Activated CD8-positive, alpha-beta memory T cell treated with anti-CD3 and anti-CD28 coated beads for 4 hours (primary cell): Measurements from ENCODE around the gene TMTC1.

ENCODE experiments used
- DNase-seq, 2 donors: peaks; one replicate each; pipeline ENCODE4 v3.0.0-alpha.2; 2020; ENCODE audit warnings: low read depth in 2 of 2

TMTC1 gene

DNA sequence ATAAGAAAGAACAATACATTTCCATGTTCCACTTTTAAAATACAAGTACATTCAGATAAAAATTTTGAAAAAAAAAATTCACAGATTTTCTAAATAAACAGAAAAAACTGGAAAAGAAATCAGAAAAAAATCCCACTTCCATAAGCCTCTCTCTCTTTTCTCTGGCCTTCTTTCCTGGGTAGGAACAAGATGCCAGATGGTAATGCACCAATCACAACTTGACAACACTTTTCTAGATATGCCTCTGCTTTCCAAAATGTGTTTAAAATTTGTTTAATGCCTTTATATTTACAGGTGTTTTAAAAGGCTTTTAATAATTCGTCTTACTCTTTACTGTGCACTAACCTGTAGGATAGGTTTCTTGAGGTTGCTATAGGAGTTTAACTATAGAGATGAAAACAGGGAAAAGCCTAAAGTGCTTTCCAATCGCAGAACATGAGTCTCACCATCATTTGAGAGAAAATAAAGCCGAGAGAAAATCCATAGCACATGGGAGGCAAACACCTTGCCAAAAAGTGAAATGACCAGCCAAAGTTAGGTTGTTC is 74.2 kb downstream of the TMTC1 start:
- no peak for DNase-seq

DNA sequence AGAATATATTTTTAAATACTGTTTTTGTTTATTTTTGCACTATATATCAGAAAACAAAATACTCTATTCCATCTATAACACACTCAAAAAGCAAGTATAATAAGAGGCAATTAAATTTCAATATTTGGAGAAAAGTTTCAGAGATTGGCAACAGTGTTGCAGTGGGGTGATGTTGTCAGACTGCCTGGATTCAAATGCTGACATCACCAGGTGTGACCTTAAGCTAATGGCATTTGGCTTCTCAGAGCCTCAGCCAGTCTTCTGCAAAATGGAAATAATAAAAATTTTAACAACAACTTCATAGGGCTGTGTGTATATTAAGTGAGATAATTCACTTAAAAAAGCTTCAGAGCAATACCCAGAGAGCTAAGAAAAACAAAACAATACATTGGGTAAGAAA is 74.7 kb downstream of the TMTC1 start:
- DNase-seq: no peak

DNA sequence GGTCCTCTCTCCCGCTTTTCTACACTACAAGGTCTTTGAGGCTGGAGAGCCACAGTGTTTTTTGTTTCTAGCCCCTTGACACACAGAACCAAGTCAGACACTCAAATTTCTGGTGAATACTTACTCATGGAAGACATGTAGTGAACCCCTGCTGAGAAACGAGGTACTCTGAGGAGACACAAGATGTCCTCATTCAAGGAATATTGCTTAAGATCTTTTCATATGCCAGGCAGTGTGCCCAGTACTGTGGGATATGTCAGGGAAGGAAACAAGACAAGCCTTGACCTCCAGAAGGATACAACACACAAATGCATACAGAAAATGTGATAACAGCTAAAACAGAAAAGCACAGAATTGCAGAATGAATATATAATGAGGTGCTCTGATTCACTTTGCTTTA is 75.9 kb downstream of the TMTC1 start:
- no peak for DNase-seq

DNA sequence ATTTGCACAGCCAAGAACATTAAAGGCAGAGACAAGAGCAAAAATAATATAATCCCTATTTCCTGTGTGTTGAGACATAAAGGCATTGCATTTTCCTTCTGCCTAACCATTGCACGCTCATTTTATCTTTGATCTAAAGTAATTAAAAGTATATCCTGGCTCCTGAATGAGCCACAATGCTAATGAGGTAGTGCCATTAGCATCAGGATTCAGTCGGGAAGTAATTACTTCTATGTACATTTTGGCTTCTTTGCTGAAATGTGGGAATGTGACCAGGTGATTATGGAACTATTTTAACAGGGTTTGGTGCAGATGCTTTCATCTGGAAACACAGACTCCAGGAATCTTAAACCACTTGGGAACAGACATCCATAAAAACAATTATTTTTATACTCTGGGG is 77.4 kb downstream of the TMTC1 start:
- no peak for DNase-seq

DNA sequence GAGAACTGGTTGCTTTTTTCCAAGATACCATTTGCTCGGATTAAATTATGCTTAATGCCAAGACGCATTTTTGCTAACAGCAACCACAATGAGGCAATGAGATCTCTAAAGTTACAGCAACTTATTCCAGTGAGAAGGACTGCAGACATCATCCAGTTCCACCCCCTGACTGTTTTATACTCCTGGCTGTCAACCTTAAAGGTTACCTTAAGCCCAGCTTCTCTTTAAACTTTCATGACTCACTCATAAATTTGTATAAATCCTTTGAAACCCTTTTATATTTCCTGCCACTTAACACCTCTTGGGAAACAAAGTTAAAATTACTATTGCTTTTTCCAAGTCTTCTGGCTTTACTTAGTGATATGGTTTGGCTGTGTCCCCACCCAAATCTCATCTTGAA is 80.2 kb downstream of the TMTC1 start:
- no peak for DNase-seq

DNA sequence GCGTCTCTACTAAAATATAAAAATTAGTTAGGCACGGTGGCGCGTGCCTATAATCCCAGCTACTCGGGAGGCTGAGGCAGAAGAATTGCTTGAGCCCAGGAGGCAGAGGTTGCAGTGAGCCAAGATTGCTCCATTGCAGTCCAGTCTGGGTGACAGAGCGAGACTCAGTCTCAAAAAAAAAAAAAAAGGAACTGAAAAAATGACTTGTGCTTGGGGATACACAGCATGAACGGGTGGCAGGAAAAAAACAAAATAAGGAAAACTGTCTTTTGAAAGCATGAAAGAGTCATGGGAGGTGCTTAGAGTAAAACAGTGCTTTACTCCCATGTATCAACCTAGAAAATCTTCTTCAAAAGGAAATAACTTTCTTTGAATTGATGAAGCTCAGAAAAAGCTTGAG is 80.8 kb downstream of the TMTC1 start:
- no peak for DNase-seq

DNA sequence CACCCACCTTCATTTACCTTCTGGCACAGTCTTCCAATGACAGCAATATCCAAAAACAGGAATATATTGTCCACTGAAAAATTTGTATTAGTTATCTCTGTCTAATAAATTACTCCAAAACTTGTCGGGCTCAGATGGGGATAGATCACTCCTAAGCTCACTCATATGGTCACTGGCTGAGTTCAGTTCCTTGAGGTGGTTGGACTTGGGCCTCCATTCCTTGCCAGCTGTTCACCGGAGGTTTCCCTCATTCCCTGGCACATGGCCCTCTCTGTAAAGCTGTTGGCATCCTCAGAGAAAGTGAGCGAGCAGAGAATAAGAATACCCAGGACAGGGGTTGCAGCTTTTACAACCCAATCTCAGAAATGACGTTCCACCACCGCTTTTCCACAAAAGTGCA is 81.5 kb downstream of the TMTC1 start:
- no peak for DNase-seq

DNA sequence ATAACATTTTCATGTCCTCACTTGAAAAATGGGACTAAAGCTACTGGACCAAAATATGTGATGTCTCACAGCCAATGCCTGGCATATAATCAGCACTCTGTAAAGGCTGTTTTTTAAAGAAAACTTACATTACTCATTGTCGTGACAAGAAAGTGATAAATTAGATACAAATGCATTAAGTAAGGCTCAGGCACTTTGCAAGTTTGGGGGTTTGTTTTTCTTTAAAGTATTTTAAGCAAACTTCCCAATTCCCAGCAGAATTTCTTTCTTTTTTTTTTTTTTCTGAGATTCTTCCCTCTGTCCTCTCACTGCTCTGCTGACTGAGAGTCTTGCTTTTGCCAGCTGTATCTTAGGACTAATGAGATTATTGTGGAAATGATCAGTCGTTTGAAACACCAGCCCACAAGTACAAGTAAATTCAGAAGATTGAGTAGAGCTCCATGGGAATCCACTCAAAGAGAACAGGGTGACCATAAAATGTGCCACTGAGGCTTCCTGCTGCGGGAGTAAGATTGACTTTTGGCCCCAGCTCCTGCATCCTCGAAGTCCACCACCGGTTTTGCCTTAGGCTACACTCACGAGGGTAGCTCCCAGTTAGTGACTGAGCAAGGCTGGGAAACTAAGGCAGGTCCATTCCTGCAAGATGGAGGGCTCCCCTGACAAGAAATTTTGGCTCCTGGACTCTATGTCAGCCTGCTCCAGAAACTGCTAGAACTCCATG is 82.8 kb downstream of the TMTC1 start:
- no peak for DNase-seq

DNA sequence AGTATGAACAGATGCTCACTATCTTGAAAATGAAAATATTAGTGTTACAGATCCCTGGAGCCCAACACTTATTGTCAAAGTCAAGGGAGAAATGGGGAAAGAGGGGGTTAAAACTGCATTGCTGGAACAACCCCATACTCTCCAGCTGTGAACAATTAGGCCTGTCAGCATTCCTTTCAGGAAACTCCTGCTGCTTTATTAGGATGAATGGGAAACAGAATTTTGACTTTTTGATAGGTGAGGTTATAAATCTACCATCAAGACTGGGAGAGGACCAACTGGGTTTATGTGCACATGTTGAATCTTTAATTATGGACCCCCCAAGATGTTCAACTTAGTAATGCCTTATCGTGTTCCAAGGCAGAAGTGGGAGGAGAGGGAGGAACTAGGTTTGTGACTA is 85.0 kb downstream of the TMTC1 start:
- DNase-seq: no peak

DNA sequence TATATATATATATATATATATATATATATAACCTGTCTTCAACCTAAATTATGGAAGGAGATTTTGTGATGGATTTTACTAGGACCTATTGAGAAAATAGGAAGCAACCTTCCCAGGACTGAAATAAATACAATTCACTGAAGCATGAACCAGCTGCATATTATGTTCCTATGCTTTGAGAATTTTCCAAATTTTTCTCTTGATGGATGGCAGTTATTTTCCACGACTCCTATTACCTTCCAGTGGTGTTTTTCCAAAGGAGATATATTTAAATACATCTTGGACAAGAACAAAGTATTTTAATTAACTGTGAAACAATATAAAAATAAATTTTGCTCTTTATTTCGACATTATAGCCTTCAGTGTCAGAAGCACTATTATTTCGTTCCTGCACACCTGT is 87.9 kb downstream of the TMTC1 start:
- DNase-seq: no peak

DNA sequence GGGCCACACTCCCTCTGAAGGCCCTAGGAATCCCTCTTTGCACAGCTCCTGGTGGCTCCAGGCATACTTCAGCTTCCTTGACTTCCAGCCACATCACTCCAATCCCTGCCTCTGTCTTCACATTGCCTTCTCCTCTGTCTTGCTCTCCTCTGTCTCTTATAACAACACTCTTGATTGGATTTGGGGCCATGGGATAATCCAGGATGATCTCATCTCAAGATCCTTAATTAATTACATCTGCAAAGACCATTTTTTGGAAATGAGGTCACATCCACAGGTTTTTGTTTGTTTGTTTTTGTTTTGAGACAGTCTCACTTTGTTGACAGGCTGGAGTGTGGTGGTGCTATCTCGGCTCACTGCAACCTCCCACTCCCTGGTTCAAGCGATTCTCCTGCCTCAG is 88.7 kb downstream of the TMTC1 start:
- DNase-seq: no peak

DNA sequence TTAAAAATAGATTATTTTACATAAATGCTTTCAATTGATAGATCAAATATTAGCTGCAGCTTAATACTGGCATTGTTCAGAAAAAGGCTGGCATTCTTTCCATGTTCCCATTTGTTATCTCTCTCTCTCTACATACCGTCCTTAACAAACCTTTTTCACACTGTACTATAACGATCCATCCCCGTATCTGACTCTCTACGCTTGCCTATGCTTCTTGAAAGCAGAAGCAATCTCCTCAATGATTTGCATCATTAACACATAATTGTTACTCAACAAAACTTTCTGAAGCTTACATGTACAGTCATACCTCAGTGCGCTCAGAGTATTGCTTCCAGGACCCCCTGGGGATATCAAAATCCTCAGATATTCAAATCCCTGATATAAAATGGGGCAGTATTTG is 89.7 kb downstream of the TMTC1 start:
- no peak for DNase-seq

DNA sequence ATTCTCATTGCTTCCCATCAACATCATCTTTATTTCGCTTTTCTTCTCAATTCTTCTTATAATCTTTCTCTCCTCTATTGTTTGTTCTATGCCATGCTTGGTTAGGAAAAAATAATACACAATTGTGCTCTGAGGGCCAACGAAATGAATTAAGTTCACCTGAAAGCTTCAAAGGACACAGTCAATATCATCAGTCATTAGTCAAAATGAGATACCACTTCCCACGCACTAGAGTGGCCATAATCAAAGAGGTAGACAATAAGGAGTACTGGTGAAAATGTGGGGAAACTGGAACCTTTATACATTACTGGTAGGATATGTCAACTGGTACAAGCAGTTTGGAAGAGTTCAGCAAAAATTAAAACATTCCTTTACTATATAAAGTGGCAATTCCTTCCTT is 91.5 kb downstream of the TMTC1 start:
- DNase-seq: no peak

DNA sequence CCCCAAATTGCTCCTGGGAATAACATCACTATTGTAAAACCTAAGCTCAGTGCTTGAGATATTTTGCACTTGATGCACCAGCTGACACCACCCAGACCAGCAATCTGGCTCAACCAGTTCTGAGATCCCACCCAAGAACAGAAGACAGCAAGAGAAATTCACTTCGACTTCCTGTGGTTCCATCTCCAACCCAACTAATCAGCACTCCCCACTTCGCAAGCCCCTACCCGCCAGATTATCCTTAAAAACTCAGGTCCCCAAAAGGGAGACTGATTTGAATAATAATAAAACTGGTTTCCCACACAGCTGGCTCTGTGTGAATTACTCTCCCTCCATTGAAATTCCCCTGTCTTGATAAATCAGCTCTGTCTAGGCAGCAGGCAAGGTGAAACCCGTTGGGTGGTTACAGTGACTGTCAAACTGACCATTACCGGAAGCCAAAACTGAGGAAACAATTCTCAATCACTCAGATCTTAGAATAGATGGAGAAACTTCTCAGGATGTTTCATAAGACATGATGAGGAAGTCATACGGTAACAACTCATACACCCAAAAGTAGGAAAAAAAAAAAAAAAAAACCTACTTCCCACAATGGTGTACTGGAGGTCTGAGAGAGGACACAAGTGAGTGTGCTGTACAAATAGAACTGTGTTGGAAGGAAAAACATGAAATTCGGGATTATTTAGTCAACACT is 92.4 kb downstream of the TMTC1 start:
- no peak for DNase-seq

DNA sequence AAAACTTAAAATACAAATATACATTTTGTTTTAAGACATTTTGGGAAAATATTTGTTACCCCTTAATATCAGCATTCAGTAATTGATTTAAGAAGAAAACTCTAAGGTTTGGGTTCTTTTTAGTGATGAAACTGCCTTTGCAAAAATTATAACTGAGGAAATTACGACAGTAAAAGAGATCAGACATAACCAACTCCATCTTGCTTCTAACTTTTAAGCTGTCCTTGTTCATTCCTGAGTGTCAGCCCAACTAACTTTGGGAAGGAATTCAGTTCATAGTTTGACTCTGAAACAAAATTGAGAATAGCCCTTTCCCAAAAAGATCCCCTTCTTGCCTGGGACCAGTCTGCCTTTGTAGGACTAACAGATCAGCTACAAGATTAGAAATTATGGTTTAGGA is 93.0 kb downstream of the TMTC1 start:
- DNase-seq: no peak

DNA sequence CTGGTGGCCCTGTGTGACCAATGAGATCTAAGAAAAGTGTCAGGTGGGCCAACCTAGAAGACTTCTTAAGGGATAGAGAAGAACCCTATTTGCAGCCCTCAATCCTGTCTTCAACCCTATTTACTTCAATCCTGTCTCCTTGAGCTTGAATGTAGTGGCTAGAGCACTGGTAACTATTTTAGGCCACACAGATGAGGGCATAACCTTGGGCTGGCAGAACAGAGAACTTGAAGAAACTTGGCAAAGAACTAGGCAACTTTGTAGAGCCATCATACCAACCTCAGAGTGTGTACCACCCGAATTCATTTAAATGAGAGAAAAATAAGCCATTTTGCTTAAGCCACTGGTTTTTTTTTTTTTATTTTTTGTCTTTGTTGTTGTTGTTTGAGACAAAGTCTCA is 94.8 kb downstream of the TMTC1 start:
- DNase-seq: no peak

DNA sequence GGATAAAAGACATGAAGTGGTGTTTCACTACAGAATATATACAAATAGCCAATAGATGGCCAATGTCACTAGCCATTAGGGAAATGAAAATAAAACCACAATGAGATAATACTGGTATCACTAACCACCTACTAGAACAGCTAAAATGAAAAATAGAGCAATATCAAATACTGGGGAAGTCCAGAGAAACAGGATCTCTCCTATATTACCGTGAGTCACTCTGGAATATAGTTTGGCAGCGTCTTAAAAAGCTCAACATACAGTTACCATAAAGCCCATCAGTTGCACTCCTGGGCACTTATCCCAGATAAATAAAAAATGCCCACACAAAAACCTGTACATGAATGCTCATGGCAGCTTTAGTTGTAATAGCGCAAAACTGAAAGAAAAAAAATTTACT is 101.7 kb downstream of the TMTC1 start:
- DNase-seq: no peak

DNA sequence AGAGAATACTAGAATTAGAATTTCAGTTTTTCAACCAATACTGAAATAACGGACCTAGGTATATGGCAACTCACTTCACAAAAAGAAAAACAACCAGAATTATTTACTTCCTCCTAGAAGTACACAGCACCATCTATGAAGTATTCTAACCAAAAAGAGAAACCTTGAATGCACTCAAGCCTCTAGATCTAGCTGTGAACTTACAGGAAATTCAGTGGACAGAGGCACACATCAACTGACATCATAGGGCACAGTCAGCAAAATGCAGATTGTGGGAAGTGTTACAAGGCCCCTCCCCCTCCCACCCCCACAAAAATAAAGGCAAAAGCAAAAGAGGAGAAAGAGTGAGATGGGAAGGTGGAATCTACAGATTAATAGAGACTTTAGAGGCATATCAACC is 102.4 kb downstream of the TMTC1 start:
- DNase-seq: no peak

DNA sequence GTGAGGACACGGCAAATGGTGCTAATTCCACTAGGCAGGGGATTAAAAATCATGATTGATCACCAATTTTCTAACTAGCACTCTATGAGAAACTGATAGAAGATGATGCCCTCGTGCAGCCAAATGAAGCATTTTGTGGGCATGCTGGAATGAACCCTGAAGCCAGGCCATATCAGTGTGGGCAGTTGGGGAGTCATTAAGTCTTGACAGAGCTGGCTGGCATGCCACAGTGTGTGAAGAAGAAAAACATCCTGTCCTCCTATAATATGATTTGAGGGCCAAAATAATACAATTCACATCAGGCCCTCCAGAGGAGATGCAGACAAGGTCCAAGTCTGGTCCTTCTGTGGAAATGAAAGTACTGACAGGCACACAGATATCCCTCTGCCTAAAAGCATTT is 107.1 kb downstream of the TMTC1 start:
- no peak for DNase-seq

DNA sequence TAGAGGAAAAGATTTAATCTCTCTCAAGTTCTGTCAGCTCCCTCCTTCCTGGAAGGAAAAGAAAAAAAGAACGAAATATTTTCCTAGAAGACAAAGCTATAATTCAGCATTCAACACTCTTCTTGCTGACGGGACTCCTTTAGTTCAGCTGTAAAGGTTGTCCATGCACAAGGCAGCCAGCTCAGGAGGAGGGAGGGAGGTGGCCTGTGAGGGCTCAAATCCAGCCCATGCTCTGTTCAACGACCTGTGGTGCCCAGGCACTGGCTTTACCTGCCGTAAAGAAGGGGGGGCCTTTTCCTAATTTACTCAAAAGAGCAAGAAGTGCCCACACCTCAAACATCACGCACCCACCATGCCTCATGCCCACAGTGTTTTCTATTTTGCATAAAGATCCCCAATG is 109.3 kb downstream of the TMTC1 start:
- no peak for DNase-seq

DNA sequence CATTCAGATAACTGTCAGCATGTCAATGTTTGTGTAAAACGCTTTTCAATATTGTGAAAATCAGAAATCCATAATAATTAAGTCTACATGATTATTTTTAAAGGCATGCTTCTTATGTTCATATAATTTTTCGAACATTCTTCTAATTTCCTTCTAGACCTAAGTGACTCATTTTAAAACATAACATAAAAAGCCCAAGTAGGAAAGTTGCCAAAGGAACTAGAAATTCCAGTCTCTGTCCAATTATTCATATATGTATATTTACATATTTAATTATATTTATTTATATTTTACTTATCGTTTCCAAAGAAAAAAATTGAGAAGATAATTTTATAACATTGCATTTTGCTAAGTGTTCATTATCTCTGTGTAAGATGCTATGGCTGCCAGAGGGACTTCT is 110.4 kb downstream of the TMTC1 start:
- no peak for DNase-seq

DNA sequence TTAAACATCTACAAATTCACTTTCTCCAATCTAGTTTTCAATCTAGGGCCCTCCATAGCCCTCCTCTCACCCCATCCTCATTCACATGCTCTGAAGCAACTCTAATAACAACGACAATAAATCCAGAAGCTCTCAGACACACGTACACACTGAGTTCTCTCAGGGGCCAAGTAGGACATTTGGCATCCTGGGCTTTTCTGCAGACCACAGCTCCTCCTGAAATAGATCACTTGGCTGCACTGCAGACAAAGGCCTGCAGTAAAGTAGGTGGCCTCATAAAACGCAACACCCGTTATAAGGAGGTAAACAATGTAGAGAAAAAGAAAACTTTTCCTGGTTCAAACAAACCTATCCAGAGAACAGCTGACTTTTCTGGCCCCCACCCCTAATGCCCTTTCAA is 111.2 kb downstream of the TMTC1 start:
- no peak for DNase-seq

DNA sequence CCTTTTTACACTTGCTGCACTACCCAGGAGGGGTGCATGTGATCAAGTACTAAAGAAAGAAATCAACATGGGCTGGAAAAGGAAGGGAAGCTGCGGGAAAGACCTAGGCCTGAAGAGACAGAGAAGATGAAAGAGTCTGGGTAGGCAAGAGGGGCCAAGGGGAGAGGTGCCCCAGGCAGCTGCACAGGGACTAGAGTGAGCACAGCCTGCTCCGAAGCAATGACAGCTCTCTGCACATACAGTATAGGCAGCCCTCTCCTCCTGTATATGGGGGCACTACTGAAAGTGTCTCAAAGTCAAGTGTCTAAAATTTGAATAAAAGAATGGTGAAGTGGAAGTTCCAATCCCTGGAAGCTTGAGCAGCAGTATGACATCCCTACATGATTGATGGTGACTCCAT is 112.0 kb downstream of the TMTC1 start:
- no peak for DNase-seq

DNA sequence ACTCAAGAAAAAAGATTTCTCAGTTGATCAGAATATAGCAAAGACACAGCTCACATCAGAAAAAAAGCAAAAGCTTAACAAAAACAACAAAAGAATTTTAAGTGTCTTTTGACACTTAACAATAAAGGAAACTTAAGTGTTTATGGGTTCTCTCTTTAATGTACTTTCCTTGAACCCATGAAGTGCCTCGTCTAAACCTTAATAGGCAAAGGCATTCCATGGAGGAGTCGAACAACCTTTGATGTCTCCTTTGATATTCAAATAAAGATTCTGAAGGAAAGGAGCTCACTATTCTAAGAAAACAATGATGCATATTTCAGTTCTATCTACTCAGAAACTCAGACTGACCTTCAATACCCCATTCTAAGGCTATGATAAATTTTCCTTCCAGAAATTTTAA is 116.7 kb downstream of the TMTC1 start:
- no peak for DNase-seq
